Measurements from ENCODE around the gene EPS8L1. TPM values are rescaled to one million over a fixed set of nuclear protein-coding genes. Genes with fewer than 3 reads are reported as not detected.

Gene EPS8L1
- total and polyA plus RNA-seq, 10 donors = 0.37 to 5.3 (median 3.1) TPM; not detected in 1

DNA sequence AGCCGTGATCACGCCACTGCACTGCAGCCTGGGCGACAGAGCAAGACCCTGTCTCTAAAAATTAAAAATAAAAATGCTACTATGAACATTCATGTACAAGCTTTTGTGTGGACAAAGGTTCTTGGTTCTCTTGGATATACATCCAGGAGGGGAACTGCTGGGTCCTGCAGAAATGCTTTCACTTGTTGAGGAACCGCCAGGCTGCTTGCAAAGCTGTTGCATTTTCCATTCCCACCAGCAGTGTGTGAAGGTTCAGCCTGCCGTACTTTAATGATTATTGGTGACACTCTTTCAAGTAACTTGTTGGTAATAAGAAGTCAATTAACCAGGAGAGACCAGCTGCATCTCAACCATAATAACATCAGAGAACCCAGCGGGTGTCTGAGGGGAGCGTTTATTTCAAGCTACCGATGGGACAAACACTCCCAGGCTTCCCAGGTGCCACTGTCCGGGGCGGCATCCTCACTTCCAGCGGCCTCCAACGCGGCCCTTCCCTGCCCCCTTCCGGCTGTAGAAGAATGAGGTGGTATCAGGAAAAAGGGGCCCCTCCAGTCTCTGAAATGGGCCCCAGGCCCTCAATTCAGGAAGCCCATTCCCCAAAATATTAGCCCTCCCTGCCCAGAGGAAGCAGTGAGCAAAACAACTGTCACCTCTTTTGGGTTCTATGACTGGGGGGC, 56.9 kb downstream of the EPS8L1 start:
- 20 to 40% (median 33%) methylated on average over 13 to 14 of the region's 14 CpGs for WGBS, 5 donors
- Histone ChIP-seq H3K4me3 (no peak overlapping the region), H3K27me3 (replicated peaks in 1 of 7) (peaks cover 0 to 80% (median 11%) of the 10 kb centered on the region in 7 donors), H3K36me3 (no peaks in the 10 kb centered on the region), H3K9me3 (no peaks in the 10 kb centered on the region), H3K27ac (peak overlapping the region in 5 of 8 donors; percentile 15 to 56 (median 53)), H3K4me1 (peaks cover 0 to 17% (median 7%) of the 10 kb centered on the region in 6 donors)
- TF ChIP-seq, protein P1, sequence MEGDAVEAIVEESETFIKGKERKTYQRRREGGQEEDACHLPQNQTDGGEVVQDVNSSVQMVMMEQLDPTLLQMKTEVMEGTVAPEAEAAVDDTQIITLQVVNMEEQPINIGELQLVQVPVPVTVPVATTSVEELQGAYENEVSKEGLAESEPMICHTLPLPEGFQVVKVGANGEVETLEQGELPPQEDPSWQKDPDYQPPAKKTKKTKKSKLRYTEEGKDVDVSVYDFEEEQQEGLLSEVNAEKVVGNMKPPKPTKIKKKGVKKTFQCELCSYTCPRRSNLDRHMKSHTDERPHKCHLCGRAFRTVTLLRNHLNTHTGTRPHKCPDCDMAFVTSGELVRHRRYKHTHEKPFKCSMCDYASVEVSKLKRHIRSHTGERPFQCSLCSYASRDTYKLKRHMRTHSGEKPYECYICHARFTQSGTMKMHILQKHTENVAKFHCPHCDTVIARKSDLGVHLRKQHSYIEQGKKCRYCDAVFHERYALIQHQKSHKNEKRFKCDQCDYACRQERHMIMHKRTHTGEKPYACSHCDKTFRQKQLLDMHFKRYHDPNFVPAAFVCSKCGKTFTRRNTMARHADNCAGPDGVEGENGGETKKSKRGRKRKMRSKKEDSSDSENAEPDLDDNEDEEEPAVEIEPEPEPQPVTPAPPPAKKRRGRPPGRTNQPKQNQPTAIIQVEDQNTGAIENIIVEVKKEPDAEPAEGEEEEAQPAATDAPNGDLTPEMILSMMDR (IDR thresholded peaks at IDR 0.05 in 8 of 11, conservative IDR thresholded peaks at IDR 0.05 in 3 of 11) = peak in 6 of 11 experiments; percentile 11 to 49 (median 32)
- TF ChIP-seq POLR2A (IDR thresholded peaks at IDR 0.05) = no peak
- no peak for TF ChIP-seq POLR2AphosphoS5 (IDR thresholded peaks at IDR 0.05)
- intact Hi-C loops (cut with DNase I; ENCODE audit: low total_unique reads) = no loop called here
- DNase-seq = no peak

DNA sequence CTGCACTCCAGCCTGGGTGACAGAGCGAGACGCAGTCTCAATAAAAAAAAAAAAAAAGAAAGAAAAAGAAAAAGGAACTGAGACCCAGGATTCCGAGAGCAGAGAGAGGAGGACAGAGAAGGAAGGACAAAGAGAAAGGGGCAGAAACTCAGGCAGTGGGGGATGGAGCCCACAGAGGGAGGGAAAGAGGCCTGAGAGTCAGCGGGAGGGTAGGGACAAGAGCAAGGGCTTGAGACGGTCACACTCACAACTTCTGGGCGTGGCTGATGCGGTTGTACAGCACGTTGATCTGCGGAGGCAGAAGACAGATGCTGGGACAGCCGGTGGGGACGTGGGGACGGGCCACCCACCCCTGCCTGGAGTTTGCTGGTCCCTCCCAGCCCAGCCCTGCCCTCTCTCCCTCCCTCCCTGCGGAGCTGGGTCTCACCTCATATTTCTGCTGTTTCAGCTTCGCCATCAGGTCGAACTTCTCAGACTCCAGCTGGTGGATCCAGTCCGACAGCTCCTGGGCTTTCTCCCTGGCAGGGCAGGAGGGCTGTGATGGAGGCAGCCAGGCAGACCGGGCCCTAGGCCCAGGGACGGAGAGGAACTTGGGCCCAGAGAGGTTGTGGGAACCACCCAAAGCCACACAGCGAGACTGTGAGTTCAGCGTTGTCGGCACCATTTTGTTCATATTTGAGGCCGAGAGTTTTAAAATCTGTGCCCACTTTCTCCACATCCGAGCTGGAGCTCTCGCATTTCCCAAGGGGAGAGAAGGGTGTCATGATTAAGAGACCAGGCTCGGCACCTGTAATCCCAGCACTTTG, 58.2 kb downstream of the EPS8L1 start:
- peaks cover 0 to 22% (median 7%) of the 10 kb centered on the region in 6 donors for H3K4me1 ChIP-seq
- H3K4me3 ChIP-seq = no peak overlapping the region
- intact Hi-C loops (cut with DNase I; ENCODE audit: low total_unique reads) = no loop called here
- DNase-seq = no peak
- H3K27ac ChIP-seq = peak overlapping the region in 3 of 8 donors; percentile 53 to 56 (median 54)
- no peaks in the 10 kb centered on the region for H3K9me3 ChIP-seq
- TF ChIP-seq POLR2AphosphoS5 (IDR thresholded peaks at IDR 0.05) (no peak), POLR2A (IDR thresholded peaks at IDR 0.05) (no peak)
- TF ChIP-seq, protein P1 (IDR thresholded peaks at IDR 0.05 in 8 of 11, conservative IDR thresholded peaks at IDR 0.05 in 3 of 11) = no peak
- H3K36me3 ChIP-seq = no peaks in the 10 kb centered on the region
- H3K27me3 ChIP-seq (replicated peaks in 1 of 7) = peaks cover 0 to 93% (median 11%) of the 10 kb centered on the region in 7 donors
- WGBS, 5 donors = 66 to 79% (median 70%) methylated on average over 24 to 25 of the region's 25 CpGs

- H3K36me3 ChIP-seq = no peaks in the 10 kb centered on the region
- no peak overlapping the region for H3K27ac ChIP-seq
- no peak for DNase-seq
- H3K27me3 ChIP-seq (replicated peaks in 1 of 7) = peaks cover 0 to 93% (median 11%) of the 10 kb centered on the region in 7 donors
- no peaks in the 10 kb centered on the region for H3K9me3 ChIP-seq
- H3K4me1 ChIP-seq = peaks cover 0 to 22% (median 7%) of the 10 kb centered on the region in 6 donors
- H3K4me3 ChIP-seq = no peak overlapping the region
- TF ChIP-seq POLR2A (IDR thresholded peaks at IDR 0.05) (no peak), POLR2AphosphoS5 (IDR thresholded peaks at IDR 0.05) (no peak)
- TF ChIP-seq, protein P1 (IDR thresholded peaks at IDR 0.05 in 8 of 11, conservative IDR thresholded peaks at IDR 0.05 in 3 of 11) = no peak
- WGBS, 5 donors = 0 to 12% (median 7%) methylated on average over 1 to 3 of the region's 3 CpGs
- intact Hi-C loops (cut with DNase I; ENCODE audit: low total_unique reads) = no loop called here
Measured at GRCh38 chr19:55134736-55135135, 59.1 kb downstream of the EPS8L1 start.

All from spleen (tissue), 11 donors.